HG03045 (cell line): ENCODE measurements around the gene ADAMTSL2.

Experiments used
- ATAC-seq: cut with Tn5 transposase; IDR thresholded peaks from one replicate; pipeline ENCODE4 v1.9.1; 2021; ENCODE audit warnings: mild to moderate bottlenecking, moderate library complexity; ENCODE audit not compliant: unreplicated experiment

The ADAMTSL2 gene

DNA sequence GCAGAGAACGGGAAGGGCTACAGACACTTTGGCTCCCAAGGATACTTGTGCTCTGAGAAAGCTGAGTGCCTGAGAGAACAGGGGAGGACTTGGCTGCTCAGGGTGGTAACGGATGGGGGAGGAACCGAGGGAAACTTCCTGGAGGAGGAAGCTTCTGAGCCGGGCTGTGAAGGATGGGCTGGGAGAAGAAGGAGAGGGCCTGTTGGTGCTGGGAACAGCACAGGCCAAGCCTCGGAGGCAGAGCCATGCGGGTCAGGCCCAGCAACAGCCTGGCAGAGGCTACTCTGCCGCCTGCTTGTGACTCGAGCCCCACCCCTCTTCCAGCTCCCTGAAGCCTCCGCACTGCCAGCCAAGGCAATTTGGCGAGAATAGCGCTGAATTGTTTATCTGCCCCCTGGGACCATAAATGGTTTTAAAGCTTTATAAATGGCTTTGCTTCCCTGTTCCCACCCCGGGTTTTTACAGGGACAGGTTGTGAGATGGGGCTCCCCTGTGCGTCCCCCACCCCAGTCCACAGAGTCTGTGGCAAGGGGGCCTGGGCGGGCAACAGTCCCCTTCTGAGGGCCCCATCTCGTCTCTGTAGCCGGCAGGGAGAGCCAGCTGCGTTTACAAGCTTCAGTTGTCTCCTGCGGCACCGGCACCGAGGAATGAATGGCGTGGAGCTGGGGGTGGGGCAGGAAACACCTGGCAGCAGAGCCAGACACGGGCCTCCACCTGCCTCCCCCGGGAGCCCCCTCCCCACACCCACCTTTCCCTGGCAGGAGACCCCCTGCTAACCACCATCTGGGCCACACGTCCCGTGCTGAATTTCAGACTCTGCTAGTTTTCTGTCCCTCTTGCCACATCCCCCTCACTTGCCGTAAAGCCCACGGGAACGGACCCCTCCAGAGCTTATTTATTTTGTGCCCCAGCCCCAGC is 50.3 kb downstream of the ADAMTSL2 start:
- ATAC-seq = no peak

DNA sequence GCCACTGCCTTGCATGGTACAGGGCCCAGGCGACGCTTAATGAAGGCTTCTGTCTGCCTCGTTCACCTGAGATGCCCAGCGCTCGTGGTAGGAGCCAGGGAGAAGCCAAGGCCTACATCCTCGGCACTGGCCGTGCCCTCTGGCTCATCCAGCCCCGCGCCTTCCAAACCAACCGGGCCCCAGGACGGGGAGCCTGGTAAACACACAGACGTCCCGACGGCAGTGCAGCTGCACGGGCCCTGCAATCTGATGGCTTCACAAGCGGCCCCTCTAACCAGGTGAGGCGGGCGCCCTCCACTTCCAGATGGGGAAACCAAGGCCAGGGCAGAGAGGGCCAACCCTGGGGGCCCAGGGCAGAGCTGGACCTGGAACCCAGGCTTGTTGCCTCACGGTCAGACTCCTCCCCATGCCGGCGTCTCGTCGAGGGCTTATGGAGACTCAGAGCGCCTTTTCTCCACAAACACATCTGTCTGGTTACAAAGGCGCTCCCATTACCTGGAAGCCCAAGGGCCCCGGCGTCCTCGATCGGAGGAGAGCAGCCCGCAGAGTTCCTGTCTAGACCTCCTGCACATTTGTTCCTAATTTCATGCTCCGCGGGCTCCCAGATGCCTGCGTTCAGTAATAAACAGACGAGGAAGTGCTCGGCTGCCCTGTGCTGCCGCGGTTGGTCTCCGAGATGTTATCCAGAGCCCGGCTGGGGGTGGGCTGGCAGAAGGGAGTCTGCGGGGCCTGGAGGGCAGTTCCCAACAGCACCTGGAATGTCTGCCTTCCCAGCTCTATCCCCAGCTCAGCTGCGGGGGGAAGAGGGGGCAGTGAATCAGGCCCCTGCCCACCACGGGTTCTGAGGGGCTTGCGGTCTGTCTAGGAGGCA is 51.2 kb downstream of the ADAMTSL2 start:
- ATAC-seq = no peak

DNA sequence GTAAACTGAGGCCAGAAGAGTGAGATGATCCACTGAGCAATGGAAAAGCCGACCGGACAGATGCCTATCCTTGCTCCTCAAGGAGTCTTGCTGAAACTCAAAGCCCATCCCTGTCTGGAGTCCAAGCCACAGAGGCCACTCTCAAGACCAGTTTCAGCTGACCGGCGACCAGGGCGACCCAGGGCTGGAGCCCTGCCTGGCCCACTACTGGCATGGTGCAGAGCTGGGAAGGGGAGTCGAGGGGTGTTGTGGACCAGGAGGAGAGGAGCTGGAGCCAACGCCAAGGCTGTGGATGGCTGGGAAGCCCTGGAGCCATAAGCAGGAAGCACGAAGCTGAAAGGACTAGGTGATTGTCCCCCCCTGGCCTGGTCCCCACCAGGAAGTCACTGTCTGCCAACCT is 52.5 kb downstream of the ADAMTSL2 start:
- no peak for ATAC-seq

DNA sequence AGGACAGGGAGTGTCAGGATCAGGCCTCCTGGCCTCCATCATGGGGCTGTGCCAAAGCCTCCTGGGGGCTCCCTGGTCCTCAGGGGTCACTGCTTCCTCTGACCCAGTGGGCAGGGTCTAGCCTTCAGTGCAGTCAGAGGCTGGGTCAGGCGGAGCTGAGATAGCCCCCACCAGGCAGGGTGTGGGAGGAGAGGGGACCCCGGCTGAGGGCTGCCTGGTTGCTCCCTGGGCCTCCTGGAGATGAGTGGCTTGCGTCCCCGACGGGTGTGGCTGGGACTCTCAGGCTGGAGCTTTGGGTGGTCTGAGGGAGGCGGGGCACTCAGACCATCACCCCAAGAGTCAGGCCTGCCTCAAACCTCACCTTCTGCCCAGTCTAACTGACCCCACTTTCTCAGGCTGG is 53.0 kb downstream of the ADAMTSL2 start:
- no peak for ATAC-seq

DNA sequence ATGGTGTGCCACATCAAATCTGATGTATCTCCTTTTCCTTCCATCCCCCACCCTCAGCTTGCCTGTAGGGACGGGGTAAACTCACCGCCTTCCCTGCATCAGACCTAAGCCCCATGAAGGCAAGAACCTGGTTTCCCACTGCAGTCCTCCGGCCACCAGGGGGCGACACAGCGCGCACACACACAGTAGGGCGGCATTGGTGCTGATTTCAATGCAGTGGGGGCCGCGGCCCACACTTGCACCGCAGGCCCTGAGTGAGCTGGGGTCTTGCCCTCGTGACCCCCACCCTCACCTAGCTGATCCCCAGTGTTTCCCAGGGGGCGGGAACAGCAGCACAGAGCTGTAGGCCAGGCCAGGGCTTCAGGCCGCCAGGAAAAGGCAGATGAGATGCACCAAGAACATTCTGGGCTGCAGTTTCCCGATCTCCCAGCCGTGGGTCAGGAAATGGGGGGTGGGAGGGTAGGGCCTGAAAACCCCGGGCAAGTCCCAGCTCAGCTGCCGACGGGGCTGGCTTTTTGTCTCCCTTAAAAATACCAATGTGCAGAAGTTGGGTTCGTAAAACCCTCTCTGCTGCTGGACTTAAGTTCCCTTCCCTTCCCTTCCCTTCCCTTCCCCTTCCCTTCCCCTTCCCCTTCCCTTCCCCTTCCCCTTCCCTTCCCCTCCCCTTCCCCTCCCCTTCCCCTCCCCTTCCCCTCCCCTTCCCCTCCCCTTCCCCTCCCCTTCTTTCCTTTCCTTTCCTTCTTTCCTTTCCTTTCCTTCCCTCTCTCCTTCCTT is 55.1 kb downstream of the ADAMTSL2 start:
- no peak for ATAC-seq

DNA sequence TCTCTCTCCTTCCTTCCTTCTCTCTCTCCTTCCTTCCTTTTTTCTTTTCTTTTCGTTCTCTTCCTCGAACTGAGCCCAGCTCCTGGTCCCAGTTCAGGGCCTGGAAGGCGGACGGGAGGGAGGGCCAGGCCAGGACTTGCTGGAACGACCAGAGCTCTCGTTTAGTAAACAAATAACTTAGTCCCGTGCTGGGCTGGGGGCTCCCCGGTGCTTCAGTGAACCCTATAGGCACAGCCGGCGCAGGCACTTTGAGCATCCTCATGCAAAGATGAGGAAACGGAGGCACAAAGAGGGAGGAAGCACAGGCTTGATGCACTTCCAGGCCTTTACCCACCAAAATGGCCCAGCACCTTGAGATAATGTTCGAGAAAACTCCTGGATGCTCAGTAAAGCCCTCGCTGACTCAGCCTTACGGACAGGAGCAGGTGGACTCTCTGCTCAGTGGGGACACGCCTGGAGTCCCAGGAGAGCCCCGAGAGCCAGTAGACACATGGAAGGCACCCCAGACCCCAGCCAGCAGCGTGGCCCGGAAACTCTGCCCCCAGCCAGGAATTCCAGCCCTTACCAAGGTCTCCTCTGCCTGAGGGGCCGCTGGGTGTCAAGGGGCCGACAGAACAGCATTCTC is 55.8 kb downstream of the ADAMTSL2 start:
- ATAC-seq = no peak

DNA sequence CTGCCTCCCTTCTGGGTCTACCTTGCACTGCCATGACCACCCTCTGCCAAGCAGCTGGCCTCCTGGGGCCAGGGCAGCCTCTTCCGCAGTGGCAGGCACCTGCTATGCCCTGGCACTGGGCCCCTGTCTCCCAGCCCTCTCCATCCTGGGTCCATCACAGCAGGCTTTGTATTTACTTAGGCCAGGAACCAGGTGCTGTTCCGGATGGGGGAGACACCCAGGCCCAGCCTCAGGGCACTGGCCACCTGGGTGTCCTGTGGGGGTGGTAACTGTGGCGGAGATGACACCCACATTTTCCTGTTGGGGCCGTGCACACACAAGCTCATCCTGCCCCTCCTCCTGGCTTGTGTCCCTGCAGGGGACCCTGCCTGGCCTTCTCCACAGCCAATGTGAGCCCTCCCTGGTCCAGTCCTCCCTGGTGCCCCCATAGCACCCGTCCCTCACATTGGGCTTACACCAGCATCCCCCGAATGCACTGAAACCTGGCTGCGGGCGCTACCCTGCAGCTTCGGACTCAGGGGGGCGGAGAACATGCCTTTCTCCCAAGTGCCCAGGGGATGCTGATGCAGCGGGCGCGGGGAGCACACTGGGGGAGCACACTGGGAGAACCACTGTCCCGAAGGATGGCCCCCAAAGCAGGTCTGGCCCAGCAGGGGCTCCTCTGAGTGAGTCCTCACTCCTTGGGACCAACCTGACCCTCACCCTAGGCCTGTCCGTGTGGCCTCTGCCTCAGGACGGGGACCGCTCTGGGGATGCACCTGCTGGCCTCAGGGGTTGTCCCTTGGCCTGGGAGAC is 56.8 kb downstream of the ADAMTSL2 start:
- no peak for ATAC-seq

DNA sequence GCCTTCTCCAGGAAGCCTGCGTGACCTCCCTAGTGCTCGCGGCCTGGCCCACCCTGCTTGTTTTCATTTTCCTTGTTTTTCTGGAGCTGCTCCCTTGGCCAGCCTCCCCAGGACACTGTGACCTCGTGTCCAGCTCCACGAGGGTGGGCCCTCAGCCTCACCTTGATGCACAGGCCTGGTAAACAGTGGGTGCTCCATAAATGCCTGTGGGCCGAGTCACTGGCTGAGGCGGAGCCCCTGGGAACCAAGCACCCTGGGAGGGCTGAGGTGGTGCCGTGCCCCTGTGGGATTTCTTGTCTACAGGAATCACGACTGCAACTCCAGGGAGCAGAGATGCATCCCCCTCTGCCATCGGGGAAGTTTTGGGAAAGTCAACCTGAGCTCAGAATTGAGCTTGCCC is 57.5 kb downstream of the ADAMTSL2 start:
- no peak for ATAC-seq

DNA sequence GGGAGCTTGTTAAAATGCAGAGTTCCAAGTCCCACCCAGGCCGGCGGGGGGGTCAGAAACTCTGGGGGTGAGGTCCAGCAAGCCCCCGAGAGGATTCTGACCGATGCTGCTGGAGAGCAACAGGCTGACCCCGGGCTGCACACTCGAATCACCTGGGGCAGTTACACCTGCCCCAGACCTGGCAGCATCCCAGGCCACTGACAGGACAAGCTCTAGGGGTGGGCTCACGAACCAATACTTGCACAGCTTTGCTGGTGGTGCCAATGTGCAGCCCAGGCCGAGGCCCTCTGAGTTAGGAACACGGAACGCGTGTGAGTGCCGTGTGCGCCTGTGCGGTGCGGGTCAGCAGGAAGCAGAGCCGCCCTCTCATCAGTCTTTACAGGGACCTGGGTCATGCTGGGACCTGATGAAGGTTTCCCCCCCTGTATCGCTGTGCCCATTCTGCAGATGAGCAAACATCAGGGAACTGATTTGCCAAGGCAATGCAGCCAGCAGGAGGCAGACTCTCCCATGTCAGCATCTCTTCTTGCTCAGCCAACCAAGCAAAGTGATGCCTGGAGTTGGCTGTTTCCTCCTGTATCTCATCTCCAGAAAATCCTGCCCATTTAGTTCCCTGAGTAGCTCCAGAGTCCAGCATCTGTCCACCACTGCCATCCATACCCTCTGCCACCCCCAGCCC is 58.4 kb downstream of the ADAMTSL2 start:
- ATAC-seq = no peak

DNA sequence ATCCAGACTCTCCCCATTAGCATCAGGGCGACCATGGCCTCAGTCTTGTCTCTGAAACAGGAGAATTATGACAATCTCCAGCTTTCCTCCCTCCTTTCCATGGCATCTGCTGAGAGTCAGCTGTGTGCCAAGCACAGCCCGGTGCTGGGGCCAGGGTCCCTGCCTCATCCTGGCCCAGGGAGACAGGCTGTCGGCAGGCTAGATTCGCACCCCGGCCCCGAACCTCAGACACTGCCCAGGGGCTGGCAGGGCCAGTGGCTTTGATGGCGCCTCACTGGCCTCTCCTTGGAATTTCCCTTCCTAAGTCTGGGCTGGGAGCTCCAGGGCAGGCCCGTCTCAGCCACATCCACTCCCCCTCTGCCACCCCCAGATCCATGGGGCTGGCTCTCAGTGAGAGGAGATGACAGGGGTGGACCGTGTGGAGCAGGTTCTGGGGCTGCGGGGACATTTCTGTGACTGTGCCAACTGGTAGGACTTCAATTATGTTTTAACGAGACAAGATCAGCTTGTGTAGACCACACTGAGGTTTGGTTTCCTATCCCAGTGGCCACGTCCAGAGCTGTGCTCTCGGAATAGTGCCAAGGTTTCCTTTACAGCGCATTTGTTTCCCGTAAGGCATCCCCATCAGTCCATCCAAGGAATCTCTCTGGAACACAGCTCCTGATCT is 59.2 kb downstream of the ADAMTSL2 start:
- no peak for ATAC-seq

DNA sequence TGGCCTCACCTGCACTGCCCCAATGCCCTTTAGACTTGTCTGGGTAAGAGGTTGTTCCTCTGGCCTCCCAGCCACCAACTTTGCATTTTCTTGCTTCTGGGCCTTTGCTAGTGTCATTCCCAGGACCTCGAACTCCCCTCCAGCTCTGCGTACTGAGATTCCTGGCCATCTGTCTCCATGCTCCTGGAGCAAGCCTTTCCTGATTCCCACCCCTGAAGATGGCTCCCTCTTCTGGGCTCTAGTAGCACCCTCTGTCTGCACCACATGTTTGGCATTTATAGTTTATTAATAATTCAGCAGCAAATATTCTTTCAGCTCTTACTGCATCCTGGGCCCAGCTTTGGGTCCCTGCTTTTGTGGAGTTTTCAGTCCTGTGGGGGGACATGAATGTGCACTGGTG is 59.8 kb downstream of the ADAMTSL2 start:
- ATAC-seq = no peak

DNA sequence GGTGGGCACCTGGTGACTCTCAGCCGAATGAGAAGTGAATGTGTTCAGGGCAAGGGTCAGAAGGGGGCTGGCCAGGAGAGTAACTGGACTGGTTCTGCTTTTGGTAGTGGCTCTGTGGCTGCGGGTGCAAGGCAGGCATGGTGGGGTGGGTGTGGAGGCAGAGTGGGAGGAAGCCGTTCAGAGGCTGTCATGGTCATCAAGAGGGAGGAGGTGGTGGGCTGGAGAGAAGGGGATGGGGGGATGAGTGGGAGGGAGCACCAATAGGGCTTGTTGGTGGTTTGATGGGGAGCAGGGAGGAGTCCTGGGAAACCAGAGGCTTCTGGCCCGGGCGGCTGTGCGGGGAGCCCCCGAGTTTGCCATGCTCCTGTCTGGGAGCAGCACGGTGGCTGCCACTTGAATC is 61.4 kb downstream of the ADAMTSL2 start:
- ATAC-seq = no peak

DNA sequence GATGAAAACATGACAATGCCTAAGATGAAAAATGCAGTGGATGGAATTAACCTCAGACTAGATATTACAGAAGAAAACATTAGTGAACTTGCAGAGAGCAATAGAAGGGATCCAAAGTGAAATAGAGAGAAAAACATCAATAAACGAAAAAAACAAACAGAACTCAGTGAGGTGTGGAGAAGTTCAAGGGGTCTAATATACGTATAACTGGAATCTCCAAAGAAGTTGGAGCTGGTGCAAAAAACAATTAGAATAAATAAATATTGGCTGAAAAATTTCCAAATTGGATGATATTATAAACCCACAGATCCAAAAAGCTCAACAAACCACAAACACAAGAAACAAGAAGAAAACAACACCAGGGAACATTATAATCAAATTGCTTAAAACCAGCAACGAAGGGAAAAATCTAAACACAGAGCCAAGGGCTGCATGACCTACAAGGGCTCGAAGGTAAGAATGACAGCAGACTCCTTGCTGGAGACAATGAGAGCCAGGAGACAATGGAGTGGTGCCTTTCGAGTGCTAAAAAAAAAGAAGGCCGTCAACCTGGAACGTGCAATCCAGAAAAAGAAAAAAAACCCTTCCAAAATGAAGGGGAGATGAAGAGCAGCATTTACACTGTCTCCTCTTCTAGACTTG is 62.9 kb downstream of the ADAMTSL2 start:
- no peak for ATAC-seq

DNA sequence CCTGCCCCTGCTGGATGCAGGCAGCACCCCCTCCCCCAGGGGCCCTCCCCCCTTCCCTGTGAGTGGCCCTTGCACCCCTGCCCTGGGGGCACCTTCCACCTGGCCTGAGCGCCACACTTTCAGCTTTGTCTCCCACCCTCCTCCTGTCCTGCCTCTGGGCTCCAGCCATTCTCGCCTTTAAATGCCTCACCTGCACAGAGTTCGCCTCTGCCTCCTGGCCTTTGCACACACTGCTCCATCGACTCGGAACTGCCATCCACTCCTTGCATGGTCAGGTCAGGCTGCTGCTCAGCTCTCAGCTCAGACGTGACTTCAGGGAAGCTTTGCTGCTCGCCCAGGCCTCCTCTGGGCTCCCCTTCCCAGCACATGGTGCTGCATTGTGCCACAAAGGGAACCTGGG is 64.5 kb downstream of the ADAMTSL2 start:
- no peak for ATAC-seq

DNA sequence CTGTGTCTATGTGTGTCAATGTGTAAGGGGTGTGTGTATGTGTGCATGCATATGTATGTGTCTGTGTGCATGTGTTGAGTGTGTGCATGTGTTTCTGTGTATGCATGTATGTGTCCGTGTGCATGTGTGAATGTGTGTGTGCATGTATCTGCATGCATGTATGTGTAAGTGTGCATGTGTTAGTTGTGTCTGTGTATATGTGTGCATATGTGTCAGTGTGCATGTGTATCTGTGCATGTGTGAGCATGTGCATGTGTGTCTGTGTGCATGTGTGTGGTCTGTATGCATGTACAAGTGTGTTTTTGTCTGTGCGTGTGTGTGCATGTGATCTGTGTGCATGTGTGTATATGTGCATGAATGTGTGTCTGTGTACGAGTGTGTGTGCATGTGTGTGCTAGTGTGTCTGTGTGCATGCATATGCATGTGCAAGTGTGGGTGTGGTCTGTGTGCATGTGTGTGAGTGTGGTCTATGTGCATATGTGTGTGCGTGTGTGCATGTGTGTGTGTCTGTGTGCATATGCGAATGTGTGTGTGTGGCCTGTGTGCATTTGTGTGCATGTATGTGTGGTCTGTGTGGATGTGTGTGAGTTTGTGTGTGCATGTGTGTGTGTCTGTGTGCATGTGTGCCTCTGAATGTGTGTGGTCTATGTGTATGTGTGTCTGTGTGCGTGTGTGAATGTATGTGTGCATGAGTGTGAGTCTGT is 65.1 kb downstream of the ADAMTSL2 start:
- no peak for ATAC-seq

DNA sequence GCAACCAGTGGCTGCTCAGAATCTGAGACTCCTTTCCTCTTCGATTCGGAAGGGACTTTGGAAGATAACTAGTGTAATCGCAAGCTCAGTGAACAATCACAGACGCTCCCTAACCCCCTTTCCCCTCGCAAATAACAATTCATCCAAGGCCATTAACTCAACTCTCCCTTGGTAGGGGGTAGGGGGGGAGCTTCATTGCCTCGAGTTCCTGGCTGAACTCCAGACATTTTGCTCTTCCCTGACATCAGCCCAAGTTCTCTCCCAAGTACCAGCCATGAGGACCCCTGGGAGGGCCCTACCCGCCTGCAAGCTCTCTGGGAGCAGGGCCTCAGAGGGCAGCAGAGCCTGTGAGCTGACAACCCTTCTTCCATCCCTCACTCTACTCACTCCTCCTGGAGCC is 66.2 kb downstream of the ADAMTSL2 start:
- no peak for ATAC-seq

DNA sequence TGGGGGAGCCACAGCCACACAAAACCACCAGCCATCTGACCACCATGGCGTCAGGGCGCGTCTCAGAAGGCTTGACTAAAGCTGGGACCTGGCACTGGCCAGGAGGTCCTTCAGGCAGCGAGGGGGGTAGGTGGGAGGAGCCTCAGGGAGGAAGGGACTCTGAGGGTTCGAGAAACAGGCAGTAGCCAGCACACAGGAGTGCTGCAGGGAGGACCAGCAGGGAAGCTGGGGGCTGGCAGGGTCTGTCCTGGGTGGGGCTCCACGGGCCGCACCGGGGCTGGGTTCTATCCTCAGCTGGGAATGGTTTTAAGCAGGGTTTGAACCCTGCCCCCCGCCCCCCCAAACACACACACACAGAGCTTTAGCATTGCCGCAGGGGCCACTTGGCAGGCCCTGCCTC is 67.2 kb downstream of the ADAMTSL2 start:
- no peak for ATAC-seq

DNA sequence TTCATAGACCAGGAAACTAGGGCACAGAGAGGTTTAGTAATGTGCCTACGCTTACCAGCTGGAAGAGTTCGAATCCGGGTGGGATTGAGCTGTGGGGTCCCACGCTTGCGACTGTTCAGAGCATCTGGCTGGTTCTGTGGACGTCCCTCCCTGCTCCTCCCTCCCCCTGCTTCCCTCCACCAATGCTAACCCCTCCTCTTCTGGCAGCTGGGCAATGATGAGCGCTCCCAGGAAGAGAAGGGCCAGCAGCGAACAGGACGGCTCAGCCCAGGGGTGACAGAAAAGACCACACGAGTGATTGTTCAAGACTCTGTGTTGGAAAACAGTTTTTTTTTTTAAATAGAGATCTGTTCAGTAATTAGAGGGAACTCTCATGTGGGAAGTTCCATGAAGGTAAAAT is 67.8 kb downstream of the ADAMTSL2 start:
- ATAC-seq = no peak
